ENCODE results near the gene ESPL1.

Gene ESPL1

GRCh38 chr12:53254816-53255545 is 13.1 kb upstream of the ESPL1 start:
- ChIA-PET CTCF (interaction anchor here (0.9 to 7.1 kb wide), 6 partner anchors 12 to 98 kb away, joined by 3 to 69 read pairs (median 6); partner anchors contain the start of genes AAAS and ESPL1), POLR2A (no interaction called here)
- no peak for DNase-seq (ENCODE audit: extremely low spot score)
- TF ChIP-seq CTCF (IDR thresholded peaks at IDR 0.05; ENCODE audit: control extremely low read depth, extremely low read depth, low read depth, missing control alignments), result no peak

GRCh38 chr12:53255996-53256395 is 12.1 kb upstream of the ESPL1 start:
- no peak for TF ChIP-seq CTCF (IDR thresholded peaks at IDR 0.05; ENCODE audit: control extremely low read depth, extremely low read depth, low read depth, missing control alignments)
- CTCF ChIA-PET, result interaction anchor here (1.2 to 7.1 kb wide), 6 partner anchors 11 to 75 kb away, joined by 3 to 69 read pairs (median 4); partner anchors contain the start of genes CSAD, ESPL1 and PFDN5
- no peak for DNase-seq (ENCODE audit: extremely low spot score)
- POLR2A ChIA-PET, result no interaction called here

GRCh38 chr12:53258541-53259539 is 9.3 kb upstream of the ESPL1 start:
- ChIA-PET POLR2A (interaction anchor here (0.7 kb wide), 1 partner anchor 9 kb away, joined by 5 read pairs; the partner anchor contains the start of gene ESPL1), CTCF (interaction anchor here (0.8 to 1.1 kb wide), 3 partner anchors 8 to 45 kb away, joined by 3 to 4 read pairs (median 4); no protein-coding TSS in a partner anchor)
- no peak for DNase-seq (ENCODE audit: extremely low spot score)
- TF ChIP-seq CTCF (IDR thresholded peaks at IDR 0.05; ENCODE audit: control extremely low read depth, extremely low read depth, low read depth, missing control alignments), result no peak

GRCh38 chr12:53259891-53260290 is 8.2 kb upstream of the ESPL1 start:
- CTCF ChIA-PET, result interaction anchor here (0.7 to 2.3 kb wide), 2 partner anchors 9 to 146 kb away, joined by 3 to 6 read pairs; no protein-coding TSS in a partner anchor

GRCh38 chr12:53265783-53266182 is 2.3 kb upstream of the ESPL1 start:
- no peak for DNase-seq (ENCODE audit: extremely low spot score)
- ChIA-PET CTCF (interaction anchor here (0.9 to 7.7 kb wide), 9 partner anchors 11 to 200 kb away, joined by 3 to 92 read pairs (median 18); a partner anchor contains a TSS), POLR2A (interaction anchor here (0.6 kb wide), 1 partner anchor 51 kb away, joined by 7 read pairs; no protein-coding TSS in a partner anchor)
- TF ChIP-seq CTCF (IDR thresholded peaks at IDR 0.05; ENCODE audit: control extremely low read depth, extremely low read depth, low read depth, missing control alignments), result no peak

More at GRCh38 chr12:53259891-53260290, 8.2 kb upstream of the ESPL1 start:
- POLR2A ChIA-PET, result interaction anchor here (0.6 kb wide), 1 partner anchor 40 kb away, joined by 5 read pairs; no protein-coding TSS in a partner anchor
- DNase-seq (ENCODE audit: extremely low spot score), result no peak
- TF ChIP-seq CTCF (IDR thresholded peaks at IDR 0.05; ENCODE audit: control extremely low read depth, extremely low read depth, low read depth, missing control alignments), result no peak
